ENCODE measurements around the gene SPG7.
A peak's percentile ranks its signal among the peaks of the same experiment; 100 is the strongest.

The SPG7 gene

DNA sequence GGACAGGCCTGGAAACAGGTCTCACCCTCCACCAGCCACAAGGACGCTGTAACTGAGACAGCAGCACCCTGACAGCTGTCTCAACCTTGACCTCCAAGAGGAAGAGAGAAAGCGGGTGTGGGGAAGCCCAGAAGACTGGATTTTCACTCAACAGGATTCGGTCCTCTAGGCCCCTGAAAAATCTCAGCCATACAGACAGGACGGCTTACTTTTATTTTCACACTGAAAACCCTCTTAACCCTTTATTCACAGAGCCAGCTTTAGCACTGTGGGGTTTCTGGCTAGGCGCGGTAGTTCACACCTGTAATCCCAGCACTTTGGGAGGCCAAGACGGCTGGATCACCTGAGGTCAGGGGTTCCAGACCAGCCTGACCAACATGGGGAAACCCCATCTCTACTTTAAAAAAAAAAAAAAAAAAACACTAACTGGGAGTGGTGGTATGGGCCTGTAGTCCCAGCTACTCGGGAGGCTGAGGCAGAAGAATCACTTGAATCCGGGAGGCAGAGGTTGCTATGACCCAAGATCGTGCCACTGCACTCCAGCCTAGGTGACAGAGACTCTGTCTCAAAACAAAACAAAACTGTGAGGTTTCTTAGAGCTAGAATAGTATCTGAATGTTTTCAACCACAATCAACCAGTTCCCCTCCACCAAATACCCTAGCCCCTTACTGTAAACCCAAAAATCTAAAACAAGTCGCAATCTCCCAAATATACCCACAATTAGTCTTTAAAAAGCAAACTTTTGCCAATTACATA, 23.1 kb upstream of the SPG7 start:
- Histone ChIP-seq H3K4me3 (ENCODE audit: insufficient read depth in 1 of 2, low read depth in 1 of 2, low read length in 2 of 2) (no peak overlapping the region), H2BK120ac (ENCODE audit: low read depth, low read length) (no peak overlapping the region), H4K8ac (ENCODE audit: low read length) (no peak overlapping the region), H3K18ac (ENCODE audit: low read depth in 1 of 2, low read length in 2 of 2) (no peak overlapping the region), H2AK5ac (ENCODE audit: low read length, severe bottlenecking) (no peak overlapping the region), H3K4me2 (ENCODE audit: low read length, poor library complexity, severe bottlenecking) (no peak overlapping the region), H3K36me3 (ENCODE audit: control insufficient read depth in 1 of 2, insufficient read depth in 2 of 2, low read depth in 1 of 2, low read length in 2 of 2) (peaks cover 0 to 3% of the 10 kb centered on the region in 2 experiments), H2AFZ (ENCODE audit: low read depth, low read length) (no peak overlapping the region), H3K79me1 (replicated peaks; ENCODE audit: low read length, poor library complexity, severe bottlenecking) (peaks cover 3% of the 10 kb centered on the region), H3K27me3 (ENCODE audit: control insufficient read depth in 1 of 2, insufficient read depth in 1 of 2, low read length in 2 of 2) (no peaks in the 10 kb centered on the region), H3K9me3 (ENCODE audit: control insufficient read depth, low read length) (no peaks in the 10 kb centered on the region), H3K27ac (ENCODE audit: low read length, poor library complexity, severe bottlenecking) (no peak overlapping the region), H3K4ac (ENCODE audit: low read depth in 1 of 2, low read length in 2 of 2) (no peak overlapping the region), H4K91ac (ENCODE audit: low read length) (no peak overlapping the region), H2BK15ac (ENCODE audit: low read depth, poor library complexity, severe bottlenecking) (no peak overlapping the region), H2BK12ac (ENCODE audit: low read length in 2 of 2) (no peak overlapping the region), H3K14ac (ENCODE audit: low read length in 2 of 2) (no peak overlapping the region), H2BK5ac (ENCODE audit: low read depth, low read length, poor library complexity, severe bottlenecking) (no peak overlapping the region), H3K23ac (ENCODE audit: low read length in 2 of 2) (no peak overlapping the region), H3K9ac (ENCODE audit: low read length) (peak overlapping the region; percentile 3), H3K4me1 (ENCODE audit: control insufficient read depth, insufficient read depth, low read depth, low read length) (peaks cover 21% of the 10 kb centered on the region)
- DNase-seq: peak; percentile 35
- WGBS: 68% methylated on average over 11 of the region's 11 CpGs

DNA sequence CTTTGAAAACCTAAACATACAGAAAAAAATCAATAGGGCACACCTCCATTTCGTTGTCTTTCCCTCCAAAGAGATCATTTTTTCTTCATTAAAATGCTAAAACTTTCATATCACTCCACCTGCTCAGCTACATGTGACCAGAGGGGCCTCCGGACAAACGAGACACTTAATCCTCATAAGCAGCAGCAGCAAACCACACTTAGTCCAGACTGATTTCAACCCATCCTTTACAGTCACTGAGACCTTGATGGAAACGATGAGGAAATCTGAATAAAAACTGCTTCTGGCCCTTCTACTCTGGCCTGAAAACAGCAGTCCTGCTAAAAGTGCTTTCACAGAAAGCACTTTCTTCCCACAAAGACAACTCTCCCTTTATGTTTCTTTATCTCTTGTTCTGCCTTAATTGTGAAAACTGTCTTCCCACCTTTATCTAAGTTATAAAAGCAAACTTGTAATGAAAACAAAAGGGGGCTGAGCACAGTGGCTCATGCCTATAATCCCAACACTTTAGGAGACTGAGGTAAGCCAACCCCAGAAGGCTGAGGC, 22.4 kb upstream of the SPG7 start:
- no peak overlapping the region for H4K91ac ChIP-seq (ENCODE audit: low read length)
- no peak overlapping the region for H2BK120ac ChIP-seq (ENCODE audit: low read depth, low read length)
- peaks cover under 1% of the 10 kb centered on the region for H3K79me1 ChIP-seq (replicated peaks; ENCODE audit: low read length, poor library complexity, severe bottlenecking)
- H3K14ac ChIP-seq (ENCODE audit: low read length in 2 of 2): no peak overlapping the region
- H2BK15ac ChIP-seq (ENCODE audit: low read depth, poor library complexity, severe bottlenecking): no peak overlapping the region
- H2AFZ ChIP-seq (ENCODE audit: low read depth, low read length): no peak overlapping the region
- WGBS: 85% methylated on average over 4 of the region's 4 CpGs
- no peak overlapping the region for H3K27ac ChIP-seq (ENCODE audit: low read length, poor library complexity, severe bottlenecking)
- no peaks in the 10 kb centered on the region for H3K9me3 ChIP-seq (ENCODE audit: control insufficient read depth, low read length)
- H2BK5ac ChIP-seq (ENCODE audit: low read depth, low read length, poor library complexity, severe bottlenecking): no peak overlapping the region
- H3K4me1 ChIP-seq (ENCODE audit: control insufficient read depth, insufficient read depth, low read depth, low read length): peaks cover 21% of the 10 kb centered on the region
- no peak overlapping the region for H4K8ac ChIP-seq (ENCODE audit: low read length)
- H3K9ac ChIP-seq (ENCODE audit: low read length): peak overlapping the region; percentile 3
- DNase-seq: no peak
- peaks cover 0 to 1% of the 10 kb centered on the region in 2 experiments for H3K36me3 ChIP-seq (ENCODE audit: control insufficient read depth in 1 of 2, insufficient read depth in 2 of 2, low read depth in 1 of 2, low read length in 2 of 2)
- H2BK12ac ChIP-seq (ENCODE audit: low read length in 2 of 2): no peak overlapping the region
- H3K23ac ChIP-seq (ENCODE audit: low read length in 2 of 2): no peak overlapping the region
- no peak overlapping the region for H3K18ac ChIP-seq (ENCODE audit: low read depth in 1 of 2, low read length in 2 of 2)
- H2AK5ac ChIP-seq (ENCODE audit: low read length, severe bottlenecking): no peak overlapping the region
- no peak overlapping the region for H3K4me2 ChIP-seq (ENCODE audit: low read length, poor library complexity, severe bottlenecking)
- no peak overlapping the region for H3K4ac ChIP-seq (ENCODE audit: low read depth in 1 of 2, low read length in 2 of 2)
- H3K27me3 ChIP-seq (ENCODE audit: control insufficient read depth in 1 of 2, insufficient read depth in 1 of 2, low read length in 2 of 2): no peaks in the 10 kb centered on the region
- no peak overlapping the region for H3K4me3 ChIP-seq (ENCODE audit: insufficient read depth in 1 of 2, low read depth in 1 of 2, low read length in 2 of 2)

DNA sequence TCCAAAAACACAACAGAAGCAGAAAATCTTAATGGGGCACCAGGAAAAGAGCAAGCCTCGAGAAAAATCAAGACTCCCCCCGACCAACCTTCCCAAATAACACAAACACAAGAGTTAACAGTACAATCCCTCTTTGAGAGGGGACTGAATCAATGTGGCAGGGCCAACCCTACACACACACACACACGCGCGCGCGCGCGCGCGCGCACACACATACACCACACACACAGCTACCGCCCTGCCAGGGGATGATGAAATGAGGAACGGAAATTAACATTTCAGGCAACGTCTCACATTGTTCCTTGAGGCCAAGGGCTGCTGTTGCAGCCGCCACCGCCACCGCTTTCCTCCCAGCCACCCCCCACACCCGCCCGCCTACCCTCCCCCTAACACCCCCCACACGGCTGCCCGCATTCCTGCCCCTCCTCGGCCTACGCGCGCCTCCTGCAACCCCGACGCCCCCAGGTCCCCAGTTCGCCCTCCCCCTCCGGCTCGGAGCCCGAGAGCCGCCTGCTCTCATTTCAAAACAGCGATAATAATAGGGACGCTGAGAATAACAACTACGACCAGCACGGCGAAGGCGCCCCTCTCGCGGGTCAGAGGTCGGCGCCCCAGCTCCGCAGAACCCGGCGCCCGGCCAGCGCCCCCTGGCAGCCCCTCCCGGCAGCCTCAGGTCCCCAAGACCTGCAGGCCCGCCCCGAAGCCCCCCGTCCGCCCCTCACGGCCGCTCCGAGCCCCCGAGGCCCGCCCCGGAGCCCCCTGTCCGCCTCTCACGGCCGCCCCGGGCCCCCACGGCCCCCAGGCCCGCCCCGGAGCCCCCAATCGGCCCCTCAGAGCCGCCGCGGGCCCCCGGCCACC, 18.9 kb upstream of the SPG7 start:
- Histone ChIP-seq H3K4ac (ENCODE audit: low read depth in 1 of 2, low read length in 2 of 2) (peak overlapping the region; percentile 68 to 88), H2AFZ (ENCODE audit: low read depth, low read length) (no peak overlapping the region), H2AK5ac (ENCODE audit: low read length, severe bottlenecking) (no peak overlapping the region), H4K91ac (ENCODE audit: low read length) (peak overlapping the region; percentile 20), H3K4me3 (ENCODE audit: insufficient read depth in 1 of 2, low read depth in 1 of 2, low read length in 2 of 2) (peak overlapping the region; percentile 77 to 90), H2BK15ac (ENCODE audit: low read depth, poor library complexity, severe bottlenecking) (no peak overlapping the region), H2BK12ac (ENCODE audit: low read length in 2 of 2) (no peak overlapping the region), H3K23ac (ENCODE audit: low read length in 2 of 2) (no peak overlapping the region), H3K14ac (ENCODE audit: low read length in 2 of 2) (peak overlapping the region in 1 of 2 experiments; percentile 94), H3K9me3 (ENCODE audit: control insufficient read depth, low read length) (no peaks in the 10 kb centered on the region), H2BK120ac (ENCODE audit: low read depth, low read length) (peak overlapping the region; percentile 95), H3K27me3 (ENCODE audit: control insufficient read depth in 1 of 2, insufficient read depth in 1 of 2, low read length in 2 of 2) (no peaks in the 10 kb centered on the region), H3K36me3 (ENCODE audit: control insufficient read depth in 1 of 2, insufficient read depth in 2 of 2, low read depth in 1 of 2, low read length in 2 of 2) (peaks cover 0 to 4% of the 10 kb centered on the region in 2 experiments), H3K4me1 (ENCODE audit: control insufficient read depth, insufficient read depth, low read depth, low read length) (peaks cover 20% of the 10 kb centered on the region), H4K8ac (ENCODE audit: low read length) (no peak overlapping the region), H3K4me2 (ENCODE audit: low read length, poor library complexity, severe bottlenecking) (peak overlapping the region; percentile 77), H3K9ac (ENCODE audit: low read length) (peak overlapping the region; percentile 85), H3K79me1 (replicated peaks; ENCODE audit: low read length, poor library complexity, severe bottlenecking) (peaks cover 11% of the 10 kb centered on the region), H3K18ac (ENCODE audit: low read depth in 1 of 2, low read length in 2 of 2) (peak overlapping the region; percentile 49 to 75), H2BK5ac (ENCODE audit: low read depth, low read length, poor library complexity, severe bottlenecking) (no peak overlapping the region), H3K27ac (ENCODE audit: low read length, poor library complexity, severe bottlenecking) (peak overlapping the region; percentile 59)
- WGBS: under 1% methylated on average over 39 of the region's 71 CpGs
- DNase-seq: peak; percentile 97
